ENCODE data around the gene PASK. TPM values are rescaled to one million over a fixed set of nuclear protein-coding genes. Genes with fewer than 3 reads are reported as not detected.
A peak's percentile ranks its signal among the peaks of the same experiment; 100 is the strongest.

Gene PASK
- total RNA-seq, 1 donor from 2014 or later = 2.9 TPM

- TF ChIP-seq CTCF (IDR thresholded peaks at IDR 0.05; ENCODE audit: insufficient read depth, low read length, severe bottlenecking) = no peak
- DNase-seq (ENCODE audit: low read depth) (no peak), FAIRE-seq (no peak)
- Histone ChIP-seq H3K27me3 (ENCODE audit: control insufficient read depth, insufficient read depth, low read length) (no peaks in the 10 kb centered on the region), H3K36me3 (ENCODE audit: control insufficient read depth, insufficient read depth, low read length) (no peaks in the 10 kb centered on the region), H3K4me3 (ENCODE audit: low read depth, low read length) (no peak overlapping the region)
Observed at GRCh38 chr2:241128266-241128665, 21.0 kb downstream of the PASK start.

GRCh38 chr2:241126771-241127202, 22.5 kb downstream of the PASK start:
- Histone ChIP-seq H3K36me3 (ENCODE audit: control insufficient read depth, insufficient read depth, low read length) (no peaks in the 10 kb centered on the region), H3K27me3 (ENCODE audit: control insufficient read depth, insufficient read depth, low read length) (no peaks in the 10 kb centered on the region), H3K4me3 (ENCODE audit: low read depth, low read length) (no peak overlapping the region)
- FAIRE-seq = no peak
- no peak for TF ChIP-seq CTCF (IDR thresholded peaks at IDR 0.05; ENCODE audit: insufficient read depth, low read length, severe bottlenecking)
- no peak for DNase-seq (ENCODE audit: low read depth)

- peak; percentile 62 for FAIRE-seq
- Histone ChIP-seq H3K27me3 (ENCODE audit: control insufficient read depth, insufficient read depth, low read length) (no peaks in the 10 kb centered on the region), H3K36me3 (ENCODE audit: control insufficient read depth, insufficient read depth, low read length) (no peaks in the 10 kb centered on the region), H3K4me3 (ENCODE audit: low read depth, low read length) (no peak overlapping the region)
- TF ChIP-seq CTCF (IDR thresholded peaks at IDR 0.05; ENCODE audit: insufficient read depth, low read length, severe bottlenecking) = no peak
- no peak for DNase-seq (ENCODE audit: low read depth)
Observed at GRCh38 chr2:241126201-241126611, 23.1 kb downstream of the PASK start.

- H3K36me3 ChIP-seq (ENCODE audit: control insufficient read depth, insufficient read depth, low read length) = no peaks in the 10 kb centered on the region
- H3K4me3 ChIP-seq (ENCODE audit: low read depth, low read length) = no peak overlapping the region
- TF ChIP-seq CTCF (IDR thresholded peaks at IDR 0.05; ENCODE audit: insufficient read depth, low read length, severe bottlenecking) = no peak
- no peaks in the 10 kb centered on the region for H3K27me3 ChIP-seq (ENCODE audit: control insufficient read depth, insufficient read depth, low read length)
- FAIRE-seq (no peak), DNase-seq (ENCODE audit: low read depth) (no peak)
Observed at GRCh38 chr2:241125626-241126025, 23.6 kb downstream of the PASK start.

- no peaks in the 10 kb centered on the region for H3K36me3 ChIP-seq (ENCODE audit: control insufficient read depth, insufficient read depth, low read length)
- DNase-seq (ENCODE audit: low read depth) (peak; percentile 41), FAIRE-seq (peak; percentile 73)
- no peaks in the 10 kb centered on the region for H3K27me3 ChIP-seq (ENCODE audit: control insufficient read depth, insufficient read depth, low read length)
- no peak overlapping the region for H3K4me3 ChIP-seq (ENCODE audit: low read depth, low read length)
- no peak for TF ChIP-seq CTCF (IDR thresholded peaks at IDR 0.05; ENCODE audit: insufficient read depth, low read length, severe bottlenecking)
Observed at GRCh38 chr2:241123816-241124536, 25.3 kb downstream of the PASK start.
